GM18502 (cell line): Measurements from ENCODE around the gene CHAD.

Experiments used
- ATAC-seq: cut with Tn5 transposase; IDR thresholded peaks from one replicate; pipeline ENCODE4 v1.9.1; 2021; ENCODE audit warnings: mild to moderate bottlenecking; ENCODE audit not compliant: unreplicated experiment, poor library complexity

Gene CHAD, protein sequence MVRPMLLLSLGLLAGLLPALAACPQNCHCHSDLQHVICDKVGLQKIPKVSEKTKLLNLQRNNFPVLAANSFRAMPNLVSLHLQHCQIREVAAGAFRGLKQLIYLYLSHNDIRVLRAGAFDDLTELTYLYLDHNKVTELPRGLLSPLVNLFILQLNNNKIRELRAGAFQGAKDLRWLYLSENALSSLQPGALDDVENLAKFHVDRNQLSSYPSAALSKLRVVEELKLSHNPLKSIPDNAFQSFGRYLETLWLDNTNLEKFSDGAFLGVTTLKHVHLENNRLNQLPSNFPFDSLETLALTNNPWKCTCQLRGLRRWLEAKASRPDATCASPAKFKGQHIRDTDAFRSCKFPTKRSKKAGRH

DNA sequence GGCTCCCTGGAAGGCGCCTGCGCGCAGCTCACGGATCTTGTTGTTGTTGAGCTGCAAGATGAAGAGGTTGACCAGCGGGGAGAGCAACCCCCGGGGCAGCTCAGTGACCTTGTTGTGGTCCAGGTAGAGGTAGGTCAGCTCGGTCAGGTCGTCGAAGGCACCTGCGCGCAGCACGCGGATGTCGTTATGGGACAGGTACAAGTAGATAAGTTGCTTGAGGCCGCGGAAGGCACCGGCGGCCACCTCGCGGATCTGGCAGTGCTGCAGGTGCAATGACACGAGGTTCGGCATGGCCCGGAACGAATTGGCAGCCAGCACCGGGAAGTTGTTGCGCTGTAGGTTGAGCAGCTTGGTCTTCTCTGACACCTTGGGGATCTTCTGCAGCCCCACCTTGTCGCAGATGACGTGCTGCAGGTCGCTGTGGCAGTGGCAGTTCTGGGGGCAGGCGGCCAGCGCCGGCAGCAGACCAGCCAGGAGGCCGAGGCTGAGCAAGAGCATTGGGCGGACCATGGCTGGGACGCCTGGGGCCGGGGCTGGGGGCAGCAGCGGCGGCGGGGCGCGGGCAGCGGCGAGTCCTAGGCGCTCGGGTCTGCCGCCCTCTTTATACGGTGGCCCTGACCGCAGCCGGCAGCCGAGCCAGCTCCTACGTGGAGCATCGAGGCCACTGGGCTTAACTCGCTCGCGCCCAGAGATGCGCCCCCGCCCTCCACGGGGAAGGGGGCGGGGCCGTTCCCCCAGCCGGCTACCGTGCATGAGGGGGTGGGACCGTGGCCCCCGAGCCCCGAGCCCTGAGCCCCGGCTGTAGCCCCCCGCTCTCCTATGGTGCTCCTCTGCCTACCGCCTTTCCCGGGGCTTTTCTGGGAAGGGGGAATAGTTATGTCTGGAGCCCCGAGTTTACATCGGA, at the start of gene CHAD:
Gene CHAD, minus strand, starts transcription at position 577 of the 904 bp plus-strand sequence. Its CDS starts 67 bp downstream, at position 510.
- no peak for ATAC-seq

DNA sequence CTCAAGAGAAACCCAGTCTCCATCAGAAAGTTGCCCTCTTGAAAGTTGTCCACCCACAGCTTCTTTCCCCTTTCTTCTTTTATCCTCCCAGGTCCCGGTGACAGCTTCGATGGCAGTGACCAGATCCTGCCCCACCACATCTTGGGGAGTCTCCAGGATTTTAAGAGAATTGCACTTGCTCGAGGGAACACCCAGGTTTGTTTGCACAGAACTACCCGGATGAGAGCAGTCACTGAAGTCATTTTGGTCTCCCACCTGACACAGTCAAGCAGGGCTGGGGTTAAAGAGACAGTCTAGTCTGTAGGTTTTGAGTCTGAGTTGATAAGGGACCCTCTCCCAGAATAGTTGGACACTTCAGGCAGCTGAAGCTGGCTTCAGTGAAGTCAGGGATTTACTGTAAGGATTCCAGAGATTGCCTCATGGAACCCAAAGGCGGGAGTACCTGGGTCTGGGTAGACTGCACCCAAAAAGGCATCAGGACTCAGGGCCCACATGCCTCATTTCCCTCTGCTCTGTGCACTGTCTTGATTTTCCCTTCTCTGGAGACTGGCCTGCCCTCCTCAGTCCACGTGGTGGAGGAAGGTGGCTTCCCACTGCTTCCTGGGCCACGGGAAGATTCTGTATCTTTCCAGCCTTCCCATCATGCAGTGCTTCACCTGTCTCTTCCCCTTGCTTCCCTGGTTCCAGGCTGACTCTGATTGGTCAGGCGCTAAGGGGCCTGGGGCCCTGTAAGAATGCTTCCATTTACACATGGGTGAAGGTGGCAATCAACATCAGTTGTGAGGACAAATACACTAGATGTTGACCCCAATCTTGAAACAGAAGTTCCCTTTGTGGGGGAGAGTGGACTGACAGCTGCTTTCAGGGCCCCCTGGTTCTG, 49.1 kb upstream of the CHAD start:
- ATAC-seq = no peak

DNA sequence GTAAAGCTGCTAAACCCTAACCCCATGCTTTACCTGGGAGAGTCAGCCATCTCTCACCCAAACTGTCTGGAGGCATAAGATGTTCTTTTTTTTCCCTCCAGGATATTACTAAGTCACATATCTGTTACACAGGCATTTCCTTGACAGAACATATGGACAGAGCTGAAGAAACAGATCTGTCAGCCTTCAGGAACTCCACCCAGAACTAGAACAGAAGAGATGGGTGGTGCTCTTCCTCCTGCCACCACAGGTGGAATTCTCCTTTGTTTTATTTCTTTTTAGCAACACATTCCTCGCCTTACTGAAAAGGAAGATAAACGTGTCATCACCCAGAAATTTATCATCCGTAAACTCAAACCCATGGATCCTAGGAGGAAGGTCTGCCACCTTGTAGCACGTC, 48.3 kb upstream of the CHAD start:
- ATAC-seq = no peak

DNA sequence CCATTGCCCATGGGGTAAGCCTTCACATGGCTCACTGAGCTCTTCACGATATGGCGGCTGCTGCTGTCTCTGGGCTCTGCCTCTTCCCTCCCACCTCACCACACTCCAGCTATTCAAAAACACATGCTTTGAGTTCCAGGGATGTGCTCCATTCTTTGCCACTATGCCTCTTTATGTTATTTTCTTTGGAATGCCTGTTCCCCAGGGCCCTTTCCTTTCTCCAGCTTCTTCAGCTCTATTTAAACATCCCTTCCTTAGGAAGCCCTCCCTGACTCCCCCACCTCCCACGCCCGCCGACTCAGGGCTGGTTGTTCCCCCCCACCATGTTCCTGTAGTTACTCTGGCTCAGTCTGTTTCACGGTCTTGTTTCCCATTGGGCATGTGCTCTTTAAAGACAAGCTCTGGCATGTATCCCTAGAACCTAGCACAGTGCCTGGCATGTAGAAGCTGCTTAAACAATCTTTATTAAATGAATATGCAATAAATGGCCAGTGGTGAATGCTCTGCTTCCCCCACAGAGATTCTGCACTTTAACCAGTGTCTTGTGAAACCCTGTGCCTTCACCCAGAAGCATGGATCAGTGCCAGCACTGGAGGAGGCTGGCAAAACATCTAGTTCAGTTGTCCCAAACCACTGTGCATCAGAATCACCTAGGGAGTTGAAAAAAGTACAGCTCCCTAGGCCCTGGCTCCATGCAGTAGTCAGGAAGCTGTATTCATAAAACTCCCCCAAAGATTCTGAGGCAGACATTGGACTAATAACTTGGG, 46.4 kb upstream of the CHAD start:
- ATAC-seq = no peak

DNA sequence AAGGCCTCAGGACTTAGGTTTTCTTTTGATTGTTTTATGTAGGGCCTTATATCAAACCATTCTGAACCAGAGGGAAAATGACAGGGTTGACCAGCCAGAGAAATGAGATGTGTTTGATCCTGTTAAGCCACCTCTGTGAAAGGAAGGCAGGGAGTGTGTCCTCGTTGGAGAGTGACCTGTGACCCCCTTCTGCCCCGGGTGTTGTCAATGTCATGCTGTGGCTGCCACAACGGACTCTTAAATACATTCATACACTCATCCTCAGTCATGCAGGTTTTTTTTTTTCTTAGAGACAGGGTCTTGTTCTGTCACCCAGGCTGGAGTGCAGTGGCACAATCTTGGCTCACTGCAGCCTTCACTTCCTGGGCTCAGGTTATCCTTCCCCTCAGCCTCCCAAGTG, 45.7 kb upstream of the CHAD start:
- no peak for ATAC-seq

DNA sequence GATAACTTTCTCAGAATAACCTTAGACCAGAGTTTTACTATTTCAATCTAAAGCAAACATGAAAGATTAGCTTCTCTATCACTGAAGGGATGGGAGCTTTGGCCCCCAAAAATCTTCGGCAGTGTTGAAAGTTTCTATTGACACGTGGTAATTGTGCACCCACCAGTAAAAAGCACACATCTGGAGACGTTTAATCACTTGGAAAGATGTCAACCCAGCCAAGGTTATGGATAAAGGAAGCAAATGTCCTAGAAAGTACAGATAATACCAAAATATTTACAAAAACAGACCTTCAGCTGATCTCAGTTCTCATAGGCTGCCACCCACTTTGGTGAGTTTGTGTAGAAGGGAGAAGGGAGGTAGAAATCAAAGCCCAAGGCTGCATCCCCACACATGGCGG, 44.8 kb upstream of the CHAD start:
- ATAC-seq = no peak

DNA sequence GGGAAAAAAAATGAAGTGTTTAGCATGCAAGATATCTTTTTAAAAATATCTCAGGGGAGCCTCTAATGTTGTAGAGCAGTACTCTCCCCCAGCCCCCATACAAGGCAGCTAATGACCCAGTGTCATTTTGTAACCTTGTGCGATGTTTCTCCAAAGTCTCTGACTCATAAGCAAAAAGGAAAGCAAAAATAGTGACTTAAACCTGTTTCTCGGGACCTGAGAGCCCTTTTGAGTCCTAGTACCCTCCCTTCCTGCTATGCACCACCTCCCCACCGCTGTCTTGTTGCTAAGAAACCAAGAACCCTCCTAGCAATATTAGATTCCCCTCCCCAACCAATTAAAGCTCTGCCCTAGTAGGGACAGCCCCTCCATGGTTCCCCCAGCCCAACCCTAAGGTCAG, 42.4 kb upstream of the CHAD start:
- peak; percentile 82 for ATAC-seq

DNA sequence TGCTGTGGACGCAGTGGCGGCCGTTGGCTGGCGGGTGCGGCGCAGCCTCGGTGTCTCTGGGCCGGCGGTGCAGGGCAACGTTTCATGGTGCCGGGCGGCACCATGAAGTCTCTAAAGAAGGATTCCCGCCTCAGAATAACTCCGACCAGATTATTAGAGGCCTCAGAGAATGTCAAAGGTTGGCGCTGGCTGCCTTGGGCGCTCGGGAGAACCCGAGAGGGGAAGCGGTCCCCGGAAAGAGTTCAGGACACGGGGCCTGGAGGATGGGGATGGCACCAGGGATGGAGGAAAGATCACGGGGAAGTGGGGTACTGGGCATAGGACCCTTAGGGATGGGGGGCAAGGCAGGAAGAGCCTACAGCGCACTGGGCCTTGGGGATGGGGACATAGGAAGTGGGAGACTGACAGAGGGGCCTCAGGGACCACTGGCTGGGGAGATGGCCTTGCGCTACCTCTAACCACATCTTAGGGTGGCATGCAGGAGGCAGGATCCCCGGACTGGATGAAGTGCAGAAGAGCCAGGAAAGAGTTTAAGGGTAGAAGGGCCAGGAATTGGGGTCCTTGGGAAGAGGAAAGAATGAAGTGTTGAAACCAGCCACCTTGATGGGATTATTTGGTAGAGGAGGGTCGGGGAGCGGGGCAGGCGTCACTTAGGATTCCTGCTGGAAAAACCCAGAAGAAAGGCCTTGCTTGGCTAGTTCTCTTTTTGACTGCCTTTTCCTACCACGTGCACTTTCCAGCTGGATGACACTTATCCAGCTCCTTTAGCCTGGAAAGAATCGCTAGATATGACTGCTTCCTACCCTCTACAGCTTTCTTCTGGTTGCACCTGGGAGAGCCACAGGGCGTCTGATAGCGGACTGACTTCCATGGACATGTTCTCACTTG, 40.1 kb upstream of the CHAD start:
- no peak for ATAC-seq

DNA sequence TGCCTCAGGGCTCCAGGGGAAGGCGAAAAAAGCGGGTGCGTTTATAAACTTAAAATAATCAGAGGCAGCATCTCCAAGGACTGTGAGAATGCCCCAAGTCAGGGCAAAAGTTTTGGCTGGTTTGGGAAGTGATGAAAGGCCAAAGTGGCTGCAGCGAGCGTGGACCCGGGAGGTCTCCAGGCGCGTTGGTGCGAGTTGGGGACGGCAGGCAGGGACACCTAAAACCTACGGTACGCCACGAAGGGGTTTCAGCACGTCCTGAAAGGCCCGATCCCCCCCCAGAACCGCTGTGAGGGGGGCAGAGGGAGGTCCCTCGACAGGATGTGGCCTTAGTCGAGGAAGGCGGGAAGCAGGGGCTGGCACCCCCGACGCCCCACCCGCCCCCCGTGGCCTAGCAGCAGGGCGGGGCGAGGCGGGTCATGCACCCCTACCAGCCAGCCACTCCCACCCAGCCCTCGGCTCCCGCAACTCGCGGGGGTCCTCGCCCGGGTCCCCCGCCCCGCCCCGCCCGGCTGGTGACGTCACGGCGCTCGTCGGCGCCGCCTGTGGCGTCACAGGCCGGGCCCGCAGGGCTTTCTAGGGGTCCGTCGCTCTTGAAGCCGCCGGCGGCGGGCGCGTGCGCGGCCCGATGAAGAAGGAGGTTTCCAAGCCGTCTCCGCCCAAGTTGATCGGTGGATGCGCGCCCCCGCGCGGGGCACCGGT, 39.3 kb upstream of the CHAD start, which contains the start of gene MYCBPAP:
Gene MYCBPAP, plus strand, starts transcription at position 569 of the 702 bp plus-strand sequence. CDS start 236 bp downstream, outside the sequence.
- ATAC-seq = peak; percentile 57

DNA sequence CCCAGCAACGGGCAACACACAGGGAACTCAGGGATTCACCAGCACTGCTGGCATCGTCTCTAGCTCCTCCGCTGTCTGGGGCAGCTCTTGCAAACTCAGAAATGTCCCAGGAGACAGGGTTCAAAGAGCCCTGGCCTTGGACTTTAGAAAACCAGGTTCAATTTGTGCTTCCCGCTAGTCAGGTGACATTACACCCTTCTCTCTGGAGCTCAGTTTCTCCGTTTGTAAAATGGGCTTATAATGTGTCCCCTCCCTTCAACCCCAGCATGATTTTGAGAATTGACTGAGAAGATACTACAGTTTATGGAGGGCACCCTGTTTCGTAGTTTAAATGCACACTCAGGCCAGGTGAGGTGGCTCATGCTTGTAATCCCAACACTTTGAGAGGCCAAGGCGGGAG, 37.6 kb upstream of the CHAD start:
- no peak for ATAC-seq

DNA sequence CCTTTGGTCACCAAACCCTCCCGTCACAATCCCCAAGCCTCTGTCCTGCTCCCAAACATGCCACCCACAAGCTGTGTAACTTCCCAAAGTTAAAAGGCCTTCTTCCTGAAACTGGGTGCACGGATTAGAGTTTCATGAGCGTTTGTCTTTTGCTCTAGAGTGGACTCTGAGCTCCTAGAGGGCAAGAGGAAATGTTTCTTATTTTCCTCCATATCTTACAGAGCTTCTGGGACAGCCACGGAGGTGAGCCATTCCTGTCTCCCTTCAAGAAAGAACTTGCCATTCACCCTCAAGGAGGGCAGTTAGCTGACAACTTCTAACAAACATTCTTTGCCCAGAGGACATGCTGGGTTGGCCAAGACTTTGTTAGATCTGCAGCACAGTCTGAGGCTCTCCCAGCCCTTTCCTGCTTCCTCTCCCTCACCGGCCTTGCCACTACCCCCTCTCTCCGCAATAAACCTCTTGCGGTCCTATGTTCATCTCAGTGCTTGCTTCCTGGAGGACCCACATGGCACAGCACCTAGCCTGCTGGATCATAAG, 37.0 kb upstream of the CHAD start:
- no peak for ATAC-seq

DNA sequence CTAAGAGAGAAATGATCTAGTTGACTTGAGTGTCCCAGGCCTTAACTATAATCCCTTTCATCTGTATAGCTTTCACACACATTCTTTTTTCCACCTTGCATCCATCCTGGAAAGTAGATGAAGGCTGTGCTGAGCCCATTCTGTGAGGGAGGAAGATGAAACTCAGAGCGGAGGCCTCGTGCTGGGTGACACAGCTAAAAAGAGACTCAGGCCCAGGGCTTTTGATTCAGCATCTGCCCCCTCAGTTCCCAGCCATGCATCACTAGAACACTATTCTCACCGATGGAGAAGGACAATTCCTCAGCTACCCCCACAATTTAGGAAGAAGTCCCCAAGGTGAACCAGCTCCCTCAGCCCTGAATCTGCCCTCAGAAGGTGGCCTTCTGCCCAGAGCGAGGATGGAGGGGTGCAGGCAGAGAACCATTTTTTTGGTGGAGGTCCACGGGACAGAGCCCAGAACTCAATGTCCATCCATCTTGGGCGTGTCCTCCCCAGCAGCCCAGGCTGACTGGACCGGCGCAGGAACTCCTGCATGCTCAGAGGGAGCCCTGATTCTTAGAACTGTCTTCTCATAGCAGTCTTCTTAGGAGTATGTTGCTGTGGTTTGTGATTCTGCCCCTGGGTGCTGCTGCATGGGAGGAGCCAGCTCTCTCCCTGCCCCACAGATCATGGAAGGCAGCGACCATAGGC, 33.8 kb upstream of the CHAD start:
- ATAC-seq = no peak

DNA sequence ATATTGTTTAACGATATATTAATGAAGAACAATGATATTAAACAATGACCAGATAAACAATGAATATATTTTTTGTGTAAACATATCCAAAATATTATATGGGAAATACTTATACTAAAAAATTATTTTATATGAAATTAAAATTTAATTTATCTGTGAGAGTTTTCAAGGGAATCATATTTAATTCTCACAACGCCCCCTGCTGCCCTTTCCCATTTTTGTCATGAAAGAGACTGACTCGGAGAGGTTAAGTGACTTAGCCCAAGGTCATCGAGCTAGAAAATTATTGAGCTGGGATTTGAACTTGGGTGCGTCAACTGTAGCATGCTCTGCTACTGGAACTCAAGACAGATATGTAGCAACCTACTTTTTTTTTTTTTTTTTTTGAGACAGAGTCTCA, 32.4 kb upstream of the CHAD start:
- no peak for ATAC-seq

DNA sequence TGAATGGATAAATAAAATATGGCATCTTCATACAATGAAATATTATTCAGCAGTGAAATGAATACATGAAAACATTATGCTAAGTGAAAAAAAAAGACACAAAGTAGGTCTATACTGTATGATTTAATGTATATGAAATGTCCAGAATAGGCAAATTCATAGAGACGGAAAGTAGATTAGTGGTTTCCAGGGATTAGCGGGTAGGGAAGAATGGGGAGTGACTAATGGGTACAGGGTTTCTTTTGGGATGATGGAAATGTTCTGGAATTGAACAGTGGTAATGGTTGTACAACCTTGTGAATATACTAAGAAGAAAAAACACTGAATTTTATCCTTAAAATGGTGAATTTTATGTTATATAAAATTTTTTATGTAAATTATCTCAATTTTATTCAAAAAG, 31.0 kb upstream of the CHAD start:
- no peak for ATAC-seq

DNA sequence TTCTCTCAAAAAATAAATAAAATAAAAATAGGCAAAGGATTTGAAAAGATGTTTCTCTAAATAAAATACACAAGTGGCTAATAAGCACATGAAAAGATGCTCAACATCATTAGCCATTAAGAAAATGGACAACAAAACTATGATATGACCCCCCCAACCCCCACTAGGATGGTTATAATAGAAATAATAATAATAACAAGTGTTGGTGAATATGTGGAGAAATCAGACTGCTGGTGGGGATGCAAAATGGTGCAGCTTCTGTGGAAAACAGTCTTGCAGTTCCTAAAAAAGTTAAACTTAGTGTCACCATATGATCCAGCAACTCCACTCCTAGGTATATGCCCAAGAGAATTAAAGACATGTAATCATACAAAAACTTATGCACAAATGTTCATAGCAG, 30.6 kb upstream of the CHAD start:
- no peak for ATAC-seq

DNA sequence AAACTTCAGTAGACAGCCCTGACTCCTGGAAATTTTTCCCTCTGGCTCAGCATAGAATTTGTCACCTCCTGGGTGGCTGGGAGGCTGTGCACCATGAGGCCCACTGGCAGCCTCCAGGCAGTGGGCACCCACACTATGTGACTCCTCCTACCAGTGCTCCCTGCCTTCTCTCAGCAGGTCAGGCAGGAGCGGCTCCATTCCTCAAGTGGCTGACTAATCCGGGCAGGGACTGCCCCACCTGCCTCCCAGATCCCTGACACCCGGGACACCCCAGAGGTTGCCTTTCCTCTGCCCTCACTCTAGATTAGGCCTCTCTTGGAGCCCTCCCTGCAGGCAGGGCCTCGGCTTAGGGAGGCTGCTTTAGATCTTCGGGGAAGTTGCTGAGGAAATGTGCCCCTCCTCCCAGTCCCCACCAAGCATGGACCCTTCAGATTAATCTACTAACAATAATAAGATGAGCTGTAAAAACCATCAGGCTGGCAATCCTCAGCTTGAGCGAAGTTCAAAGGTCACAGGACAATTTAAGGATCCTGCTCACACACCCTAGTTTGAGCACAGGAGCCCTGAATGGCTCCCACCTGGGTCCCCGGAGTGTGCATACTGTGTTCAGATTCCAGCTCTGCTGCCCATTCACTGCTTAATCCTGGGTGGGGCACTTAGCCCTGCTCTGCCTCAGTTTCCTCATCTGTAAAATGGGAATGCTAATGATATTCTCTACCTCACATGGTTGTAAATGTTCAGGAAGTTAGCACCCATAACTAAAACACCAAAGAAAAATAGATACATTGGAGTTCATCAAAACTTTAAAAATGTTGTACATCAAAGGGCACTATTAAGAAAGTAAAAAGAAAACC, 29.6 kb upstream of the CHAD start:
- no peak for ATAC-seq
